HFFc6 (cell line): ENCODE results near the gene MAP6D1. TPM values are rescaled to one million over a fixed set of nuclear protein-coding genes. Genes with fewer than 3 reads are reported as not detected.

Experiments used
- DNase-seq: peaks from one replicate; pipeline ENCODE4 v3.0.0-alpha.2; 2018
- H3K27ac Mint-ChIP-seq: 2 replicates; pipeline ENCODE4 v1.8.0; 2020; ENCODE audit warnings: mild to moderate bottlenecking, mixed read lengths
- H3K27me3 Mint-ChIP-seq: 2 replicates; pipeline ENCODE4 v1.8.0; 2021; ENCODE audit warnings: mild to moderate bottlenecking, moderate library complexity, mixed read lengths; ENCODE audit not compliant: insufficient read depth
- H3K36me3 Mint-ChIP-seq: 2 replicates; pipeline ENCODE4 v1.8.0; 2021; ENCODE audit warnings: low read depth, mixed read lengths
- H3K4me1 Mint-ChIP-seq: 2 replicates; pipeline ENCODE4 v1.8.0; 2020; ENCODE audit warnings: low read depth, mixed read lengths
- H3K4me3 Mint-ChIP-seq: 2 replicates; pipeline ENCODE4 v1.8.0; 2020; ENCODE audit warnings: mild to moderate bottlenecking, moderate library complexity, mixed read lengths
- H3K9me3 Mint-ChIP-seq: 2 replicates; pipeline ENCODE4 v1.8.0; 2020; ENCODE audit warnings: mild to moderate bottlenecking, mixed read lengths
- CTCF ChIP-seq: fragments of 200-600 bp; sonication (generic); IDR thresholded peaks from 2 replicates; pipeline ENCODE4 v1.5.0; 2021; ENCODE audit warnings: antibody characterized with exemption, mild to moderate bottlenecking
- total RNA-seq, 6 experiments: library from RNA; stranded (reverse); fragmentation: NEBNext Ultra II Directional; extraction: Animal tissue kit (Norgen Biotek cat#: 25700); gene quantifications; 2 replicates in 1 of 6; 3 replicates in 5 of 6; pipeline ENCODE4 v1.2.3, GENCODE V29; 2021

Gene MAP6D1
- total RNA-seq, 6 experiments from 2014 or later, result 2.9 to 4.1 (median 3.7) TPM

GRCh38 chr3:183817639-183818038, 7.7 kb downstream of the MAP6D1 start:
- Mint-ChIP-seq H3K9me3 (no peaks in the 10 kb centered on the region), H3K27me3 (peaks cover 5% of the 10 kb centered on the region), H3K27ac (no peak overlapping the region), H3K4me1 (no peaks in the 10 kb centered on the region), H3K36me3 (0 out of 2 replicates have a peak, but pooled peaks cover 12% of the 10 kb centered on the region), H3K4me3 (no peak overlapping the region)
- no peak for DNase-seq
- no peak for TF ChIP-seq CTCF

GRCh38 chr3:183816681-183817510, 8.5 kb downstream of the MAP6D1 start:
- Mint-ChIP-seq H3K36me3 (0 out of 2 replicates have a peak, but pooled peaks cover 13% of the 10 kb centered on the region), H3K9me3 (no peaks in the 10 kb centered on the region), H3K27me3 (peaks cover 5% of the 10 kb centered on the region), H3K4me3 (no peak overlapping the region), H3K4me1 (no peaks in the 10 kb centered on the region), H3K27ac (no peak overlapping the region)
- DNase-seq, result no peak
- no peak for TF ChIP-seq CTCF

GRCh38 chr3:183815951-183816475, 9.4 kb downstream of the MAP6D1 start:
- Mint-ChIP-seq H3K36me3 (0 out of 2 replicates have a peak, but pooled peaks cover 13% of the 10 kb centered on the region), H3K27ac (no peak overlapping the region), H3K9me3 (no peaks in the 10 kb centered on the region), H3K27me3 (peaks cover 5% of the 10 kb centered on the region), H3K4me3 (no peak overlapping the region), H3K4me1 (no peaks in the 10 kb centered on the region)
- TF ChIP-seq CTCF, result no peak
- no peak for DNase-seq

- DNase-seq, result no peak
- Mint-ChIP-seq H3K27me3 (peaks cover 5% of the 10 kb centered on the region), H3K4me3 (no peak overlapping the region), H3K4me1 (no peaks in the 10 kb centered on the region), H3K9me3 (no peaks in the 10 kb centered on the region), H3K27ac (no peak overlapping the region), H3K36me3 (0 out of 2 replicates have a peak, but pooled peaks cover 13% of the 10 kb centered on the region)
- TF ChIP-seq CTCF, result no peak
Observed at GRCh38 chr3:183815563-183815940, 9.8 kb downstream of the MAP6D1 start.

GRCh38 chr3:183814240-183814639, 11.1 kb downstream of the MAP6D1 start:
- peaks cover 5% of the 10 kb centered on the region for H3K27me3 Mint-ChIP-seq
- TF ChIP-seq CTCF, result no peak

More at GRCh38 chr3:183814240-183814639, 11.1 kb downstream of the MAP6D1 start:
- no peak for DNase-seq
- Mint-ChIP-seq H3K4me3 (no peak overlapping the region), H3K9me3 (no peaks in the 10 kb centered on the region), H3K36me3 (peaks cover 16% of the 10 kb centered on the region; the same call in 1 of the 2 replicates), H3K27ac (no peak overlapping the region), H3K4me1 (no peaks in the 10 kb centered on the region)
